Breast epithelium (tissue), 3 donors: Measurements from ENCODE around the gene ADAM12.

Experiments used
- POLR2AphosphoS5 ChIP-seq, 3 donors: sonication (generic); formaldehyde crosslinking; IDR thresholded peaks; one replicate each; pipeline ENCODE4 v1.6.1; 2017; ENCODE audit warnings: antibody characterized with exemption in 3 of 3
- TF ChIP-seq, protein P1 (sequence below), 3 donors: fragments of 450-650 bp; IDR thresholded peaks; one replicate each; pipeline ENCODE4 v1.5.1; 2016 to 2017; ENCODE audit warnings: antibody characterized with exemption in 3 of 3, mild to moderate bottlenecking in 3 of 3, moderate library complexity in 3 of 3

DNA sequence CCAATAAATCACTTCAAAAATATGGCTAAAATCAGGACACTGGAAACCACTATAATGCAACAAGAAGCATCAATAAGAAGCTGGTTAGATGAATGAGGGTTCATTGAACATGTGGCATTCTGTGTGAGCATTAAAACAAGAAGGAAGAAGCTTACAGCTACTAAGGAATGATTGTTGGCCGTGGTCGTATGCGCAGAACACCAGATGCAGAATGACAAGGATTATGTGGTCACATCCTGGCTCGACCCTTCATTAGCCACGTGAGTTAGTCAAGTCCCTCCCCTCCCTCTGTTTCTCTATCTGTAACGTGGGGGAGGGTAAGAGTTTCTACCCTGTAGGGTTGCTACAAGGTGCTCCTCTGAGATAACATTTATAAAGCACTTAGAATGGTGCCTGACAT lies 174.3 kb downstream of the ADAM12 start:
- TF ChIP-seq, protein P1, sequence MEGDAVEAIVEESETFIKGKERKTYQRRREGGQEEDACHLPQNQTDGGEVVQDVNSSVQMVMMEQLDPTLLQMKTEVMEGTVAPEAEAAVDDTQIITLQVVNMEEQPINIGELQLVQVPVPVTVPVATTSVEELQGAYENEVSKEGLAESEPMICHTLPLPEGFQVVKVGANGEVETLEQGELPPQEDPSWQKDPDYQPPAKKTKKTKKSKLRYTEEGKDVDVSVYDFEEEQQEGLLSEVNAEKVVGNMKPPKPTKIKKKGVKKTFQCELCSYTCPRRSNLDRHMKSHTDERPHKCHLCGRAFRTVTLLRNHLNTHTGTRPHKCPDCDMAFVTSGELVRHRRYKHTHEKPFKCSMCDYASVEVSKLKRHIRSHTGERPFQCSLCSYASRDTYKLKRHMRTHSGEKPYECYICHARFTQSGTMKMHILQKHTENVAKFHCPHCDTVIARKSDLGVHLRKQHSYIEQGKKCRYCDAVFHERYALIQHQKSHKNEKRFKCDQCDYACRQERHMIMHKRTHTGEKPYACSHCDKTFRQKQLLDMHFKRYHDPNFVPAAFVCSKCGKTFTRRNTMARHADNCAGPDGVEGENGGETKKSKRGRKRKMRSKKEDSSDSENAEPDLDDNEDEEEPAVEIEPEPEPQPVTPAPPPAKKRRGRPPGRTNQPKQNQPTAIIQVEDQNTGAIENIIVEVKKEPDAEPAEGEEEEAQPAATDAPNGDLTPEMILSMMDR (IDR thresholded peaks at IDR 0.05): no peak
- no peak for TF ChIP-seq POLR2AphosphoS5 (IDR thresholded peaks at IDR 0.05)
